ENCODE data around the gene COQ3. TPM values are rescaled to one million over a fixed set of nuclear protein-coding genes. Genes with fewer than 3 reads are reported as not detected.

COQ3 gene, protein sequence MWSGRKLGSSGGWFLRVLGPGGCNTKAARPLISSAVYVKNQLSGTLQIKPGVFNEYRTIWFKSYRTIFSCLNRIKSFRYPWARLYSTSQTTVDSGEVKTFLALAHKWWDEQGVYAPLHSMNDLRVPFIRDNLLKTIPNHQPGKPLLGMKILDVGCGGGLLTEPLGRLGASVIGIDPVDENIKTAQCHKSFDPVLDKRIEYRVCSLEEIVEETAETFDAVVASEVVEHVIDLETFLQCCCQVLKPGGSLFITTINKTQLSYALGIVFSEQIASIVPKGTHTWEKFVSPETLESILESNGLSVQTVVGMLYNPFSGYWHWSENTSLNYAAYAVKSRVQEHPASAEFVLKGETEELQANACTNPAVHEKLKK
- total RNA-seq: 10 to 100 TPM in 1 of 2 donors, 1 to 10 TPM in 1; 8.3 to 11.6 TPM
- long read RNA-seq, transcript COQ3-201 (7 exons, 1,335 nt): major isoform, 20 of 25 reads
- long read RNA-seq, partial matches to known transcripts: 0 of 25 reads
- long read RNA-seq, other reads (novel, unspliced or antisense): 5 of 25 reads

DNA sequence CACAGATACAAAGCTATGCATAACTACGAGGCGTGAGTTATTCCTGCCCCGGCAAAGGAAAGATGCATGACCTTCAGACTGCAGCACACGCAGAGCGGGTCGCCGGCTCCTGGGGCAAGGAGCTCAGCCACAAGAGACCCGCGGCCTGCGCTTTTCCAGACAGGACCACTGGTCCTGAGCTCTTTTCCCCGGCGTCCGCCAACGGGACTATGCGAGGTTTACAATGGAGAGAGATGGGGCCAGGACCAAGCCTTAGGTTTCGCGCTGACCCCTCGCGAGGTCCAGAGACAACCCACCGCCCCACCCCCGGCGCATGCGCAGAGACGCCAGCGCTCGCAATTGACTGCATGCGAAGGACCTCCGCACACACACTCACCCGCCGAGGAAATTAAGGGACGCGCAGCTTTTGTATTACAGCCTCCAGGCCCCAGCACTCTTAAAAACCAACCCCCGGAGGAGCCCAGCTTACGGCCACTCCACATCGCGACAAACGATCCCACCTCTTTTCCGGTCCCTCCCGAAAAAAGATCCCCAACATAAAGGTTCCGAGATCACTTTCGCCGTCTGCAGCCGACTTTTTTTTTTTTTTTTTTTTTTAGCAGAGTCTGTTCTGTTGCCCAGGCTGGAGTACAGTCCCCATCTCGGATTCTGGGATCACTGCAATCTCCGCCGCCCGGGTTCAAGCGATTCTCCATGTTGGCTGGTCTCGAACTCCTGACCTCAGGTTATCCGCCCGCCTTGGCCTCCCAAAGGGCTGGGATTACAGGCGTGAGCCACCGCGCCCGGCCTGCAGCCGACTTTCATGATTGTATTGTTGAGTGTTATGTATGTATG, at the start of gene COQ3:
COQ3 (minus strand) TSS at position 498 of the 834 bp plus-strand sequence; CDS start at position 482, 16 bp downstream.
- ATAC-seq (peak; percentile 82), DNase-seq (peak; percentile 49 to 76)
- intact Hi-C loops (cut with DNase I, micrococcal nuclease): no loop called here

DNA sequence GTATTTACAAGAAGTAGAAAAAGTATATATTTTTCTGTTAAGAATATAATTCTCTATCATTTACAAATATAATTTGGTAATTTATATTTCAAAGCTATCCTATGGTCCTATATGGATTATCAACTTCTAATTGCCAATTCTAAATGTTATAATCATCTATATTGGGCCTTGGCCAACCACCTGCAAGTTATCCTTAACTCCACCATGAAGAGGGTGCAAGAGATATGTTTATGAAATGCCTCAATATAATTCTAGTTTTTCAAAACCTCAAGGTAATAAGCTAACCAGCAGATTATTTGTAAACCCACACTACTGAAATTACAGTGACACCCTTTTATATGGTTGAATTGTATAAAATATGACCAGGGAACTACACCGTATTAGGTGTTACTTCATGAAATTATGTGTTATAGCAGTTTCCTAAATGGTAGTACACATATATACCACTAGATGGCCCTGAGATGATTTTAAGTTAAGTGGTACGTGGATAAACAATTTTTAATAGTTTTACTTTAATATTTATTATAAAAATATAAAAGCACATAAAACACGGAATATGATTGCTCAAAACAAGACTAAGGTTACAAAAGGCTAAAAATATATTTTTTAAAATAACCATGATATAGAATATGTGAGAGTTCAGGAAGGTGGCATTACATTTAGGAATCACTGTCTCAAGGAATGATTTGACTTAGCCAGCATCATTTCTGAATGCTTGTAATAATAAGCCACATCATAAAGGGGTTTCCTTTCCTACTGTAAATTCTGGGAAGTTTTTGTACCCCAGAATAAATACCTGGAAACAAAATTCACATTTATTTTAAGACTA, 40.9 kb upstream of the COQ3 start:
- intact Hi-C loops (cut with DNase I, micrococcal nuclease): no loop called here
- ATAC-seq (peak; percentile 57), DNase-seq (no peak)

- intact Hi-C loops (cut with DNase I, micrococcal nuclease): no loop called here
Measured at GRCh38 chr6:99432877-99433276, 38.9 kb upstream of the COQ3 start.

DNA sequence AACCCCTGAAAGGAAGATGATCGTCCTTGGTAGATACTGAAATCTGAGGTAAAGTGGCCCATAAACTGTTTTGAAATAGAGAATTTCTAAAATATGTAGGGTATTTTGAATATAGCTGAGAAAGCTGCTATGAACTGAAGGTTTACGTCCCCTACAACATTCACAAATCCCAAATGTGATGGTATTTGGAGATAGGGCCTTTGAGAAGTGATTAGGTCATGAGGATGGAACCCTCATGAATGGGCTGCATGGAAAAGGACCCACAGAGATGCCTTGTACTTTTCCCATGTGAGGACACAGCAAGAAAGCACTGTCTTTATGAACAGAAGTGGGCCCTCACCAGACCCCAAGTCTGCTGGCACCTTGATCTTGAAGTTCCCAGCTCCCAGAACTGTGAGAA, 37.9 kb upstream of the COQ3 start:
- intact Hi-C loops (cut with DNase I, micrococcal nuclease): no loop called here
- ATAC-seq (no peak), DNase-seq (no peak)

More at GRCh38 chr6:99432877-99433276, 38.9 kb upstream of the COQ3 start:
- ATAC-seq (no peak), DNase-seq (no peak)

DNA sequence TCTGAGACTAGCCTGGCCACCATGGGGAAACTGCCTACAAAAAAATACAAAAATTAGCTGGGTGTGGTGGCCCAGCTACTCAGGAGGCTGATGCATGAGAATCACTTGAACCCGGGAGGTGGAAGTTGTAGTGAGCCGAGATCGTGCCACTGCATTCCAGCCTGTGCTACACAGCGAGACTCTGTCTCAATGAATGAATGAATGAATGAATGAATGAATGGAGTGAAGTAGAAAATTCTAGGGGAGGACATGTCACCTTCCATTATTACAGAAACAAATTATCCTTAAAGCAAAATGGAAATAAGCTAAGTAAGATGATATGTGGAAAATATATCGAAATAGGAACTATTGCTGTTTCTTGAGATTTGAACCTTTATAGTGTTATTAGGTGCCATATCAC, 34.0 kb upstream of the COQ3 start:
- ATAC-seq: no peak
- intact Hi-C loops (cut with DNase I, micrococcal nuclease): no loop called here
- DNase-seq: no peak

DNA sequence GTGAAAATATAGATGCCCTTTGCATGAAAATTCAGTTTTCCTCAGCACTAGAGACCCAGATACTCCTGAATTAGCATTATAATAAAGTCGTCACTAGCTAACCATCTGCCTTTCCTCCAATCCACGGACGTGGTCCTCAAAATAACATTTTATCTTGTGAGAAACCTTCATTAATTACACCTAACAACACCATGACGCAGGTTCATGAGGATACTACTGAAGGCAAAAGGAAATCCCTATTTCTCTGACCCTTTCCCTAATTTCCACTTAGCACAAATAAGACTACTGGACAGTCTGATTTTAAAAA, 32.4 kb upstream of the COQ3 start:
- ATAC-seq (no peak), DNase-seq (no peak)

DNA sequence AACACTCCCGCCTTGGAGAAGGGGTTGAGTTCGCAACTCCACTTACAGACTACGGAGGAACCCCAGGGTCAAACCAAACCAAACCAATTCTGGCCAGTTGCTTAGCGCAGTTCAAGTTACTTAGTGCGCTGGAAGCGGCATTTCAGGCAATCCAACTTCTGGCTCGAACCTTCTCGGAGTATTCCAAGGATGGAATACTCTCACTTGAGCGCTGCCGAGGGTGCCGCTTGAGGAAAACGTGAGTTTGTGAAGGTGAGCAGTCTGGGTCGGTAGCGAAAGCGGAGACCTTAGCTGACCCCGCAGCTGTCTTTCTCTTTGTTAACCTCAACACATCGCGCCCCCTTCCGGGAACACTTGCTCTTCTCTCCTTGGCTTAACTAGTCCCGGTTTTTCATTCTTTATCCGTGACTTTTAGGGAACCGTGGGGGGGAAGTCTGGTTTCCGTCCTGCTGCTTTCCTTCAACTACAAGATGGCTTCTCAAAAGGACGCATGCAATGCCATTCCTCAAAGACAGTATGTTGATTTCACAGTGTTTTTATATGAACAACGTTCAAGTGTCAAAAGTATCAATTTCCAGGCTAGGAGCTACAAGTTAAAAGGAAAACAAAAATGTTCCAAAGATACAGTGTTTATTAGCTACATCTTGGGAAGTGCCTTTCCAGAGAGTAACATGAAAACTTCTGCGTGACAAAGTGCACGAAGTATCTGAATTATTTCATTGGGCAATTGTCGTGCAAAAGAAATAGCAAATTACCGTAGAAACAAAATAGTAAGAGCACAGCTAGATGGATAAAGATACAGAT, 31.9 kb upstream of the COQ3 start:
- ATAC-seq: peak; percentile 76
- intact Hi-C loops (cut with DNase I, micrococcal nuclease): no loop called here
- peak; percentile 92 to 95 for DNase-seq

More for the DNA sequence above, 32.4 kb upstream of the COQ3 start:
- intact Hi-C loops (cut with DNase I, micrococcal nuclease): no loop called here

DNA sequence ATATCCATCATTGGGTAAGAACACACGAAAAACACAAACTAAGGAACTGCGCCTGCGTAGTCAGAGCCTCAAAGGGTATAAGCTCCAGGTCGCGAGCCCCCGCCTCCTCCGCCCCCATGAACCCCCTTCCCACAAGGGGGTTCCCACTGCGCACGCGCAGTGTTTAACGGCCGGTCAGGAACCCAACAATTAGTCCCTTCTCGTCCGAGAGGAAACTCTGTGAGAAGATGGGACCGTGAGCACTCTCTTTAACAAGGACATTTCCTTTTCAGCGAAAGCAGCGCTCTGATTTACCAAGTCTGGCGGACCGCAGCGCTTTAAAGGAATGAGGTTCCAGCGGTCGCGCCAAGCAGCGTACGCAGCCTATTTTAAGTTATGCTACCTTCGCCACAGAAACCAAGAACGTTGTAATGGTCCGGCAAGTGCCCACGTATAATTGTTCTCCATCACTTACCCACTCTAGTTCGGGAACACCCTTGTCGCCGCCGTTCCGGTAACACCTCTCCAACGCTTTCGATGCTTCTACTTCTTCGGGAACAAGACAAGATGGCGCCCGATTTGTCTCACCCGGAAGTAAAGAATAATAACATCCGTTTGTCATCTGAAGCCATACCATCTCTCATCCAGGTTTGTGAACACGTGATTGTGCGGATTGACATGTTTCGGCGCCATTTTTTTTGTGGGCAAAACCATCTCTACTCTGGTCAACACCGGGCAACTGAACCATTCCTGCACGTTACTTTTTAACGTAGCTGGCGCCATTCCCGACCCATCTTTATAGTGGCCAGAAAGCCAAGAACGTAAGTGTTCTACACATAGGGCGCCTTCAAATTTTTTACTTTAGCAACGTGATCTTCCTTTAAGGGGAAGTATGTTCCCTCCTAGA, 31.0 kb upstream of the COQ3 start, which contains the start of gene PNISR:
PNISR (minus strand) TSS at position 548 of the 886 bp plus-strand sequence. CDS start 10,649 bp downstream, outside the sequence.
- intact Hi-C loops (cut with DNase I, micrococcal nuclease): no loop called here
- peak; percentile 87 to 93 for DNase-seq
- peak; percentile 94 for ATAC-seq

DNA sequence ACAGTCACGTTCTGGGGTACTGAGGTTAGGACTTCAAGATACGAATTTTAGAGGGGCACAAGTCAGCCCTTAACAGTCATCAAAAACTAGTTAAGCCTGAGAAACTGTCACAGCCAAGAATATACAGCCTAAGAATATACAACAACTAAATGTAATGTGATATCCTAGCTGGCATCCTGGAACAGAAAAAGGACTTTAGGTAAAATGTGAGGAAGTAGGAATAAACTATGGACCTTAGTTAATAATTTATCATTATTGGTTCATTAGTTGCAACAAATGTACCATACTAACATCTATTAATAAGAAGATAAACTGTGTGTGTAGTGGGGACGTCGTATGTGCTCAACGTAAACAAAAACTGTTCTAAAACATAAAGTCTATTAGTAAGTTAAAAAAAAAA, 30.0 kb upstream of the COQ3 start:
- ATAC-seq: no peak
- intact Hi-C loops (cut with DNase I, micrococcal nuclease): no loop called here

GRCh38 chr6:99422912-99423311, 28.9 kb upstream of the COQ3 start:
- intact Hi-C loops (cut with DNase I, micrococcal nuclease): no loop called here
- DNase-seq (no peak), ATAC-seq (no peak)

More for the DNA sequence above, 30.0 kb upstream of the COQ3 start:
- no peak for DNase-seq

DNA sequence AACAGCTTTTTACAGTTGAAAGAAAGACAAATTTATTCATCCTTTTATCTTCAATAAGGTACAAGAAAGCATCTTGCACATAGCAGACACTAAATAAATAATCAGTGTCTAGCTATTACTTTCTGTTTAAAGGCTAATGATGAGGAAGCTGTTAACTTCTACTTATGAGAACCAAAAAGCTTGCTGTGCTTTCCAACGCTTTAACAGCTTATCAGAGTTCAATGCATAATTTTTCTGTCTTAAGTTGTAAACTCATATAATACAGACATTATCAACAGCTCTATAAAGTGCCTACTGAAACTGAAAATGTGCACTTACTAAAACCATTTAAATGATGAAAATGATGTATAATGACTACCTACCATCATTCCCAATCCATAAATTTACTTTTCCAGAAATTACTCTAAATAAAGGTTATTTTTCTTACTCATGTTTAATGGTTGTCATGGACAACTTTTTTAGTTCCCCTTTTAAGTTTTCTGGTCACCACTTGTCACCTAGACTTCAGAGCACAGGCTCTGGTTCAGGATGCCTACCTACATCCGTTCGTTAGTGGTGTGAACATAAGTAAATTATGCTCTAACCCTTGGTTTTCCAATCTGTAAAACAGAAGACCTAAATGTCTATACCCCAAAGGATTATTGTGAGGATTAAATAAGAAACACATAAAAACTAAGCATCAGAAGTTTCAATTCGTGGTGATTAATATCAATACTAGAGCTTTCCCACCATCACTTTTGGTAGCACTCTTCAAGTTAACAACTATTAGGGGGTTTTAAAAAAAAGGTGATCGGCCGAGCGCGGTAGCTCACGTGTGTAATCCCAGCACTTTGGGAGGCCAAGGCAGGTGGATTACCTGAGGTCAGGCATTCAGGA, 23.1 kb upstream of the COQ3 start:
- intact Hi-C loops (cut with DNase I, micrococcal nuclease): no loop called here
- ATAC-seq (no peak), DNase-seq (no peak)

DNA sequence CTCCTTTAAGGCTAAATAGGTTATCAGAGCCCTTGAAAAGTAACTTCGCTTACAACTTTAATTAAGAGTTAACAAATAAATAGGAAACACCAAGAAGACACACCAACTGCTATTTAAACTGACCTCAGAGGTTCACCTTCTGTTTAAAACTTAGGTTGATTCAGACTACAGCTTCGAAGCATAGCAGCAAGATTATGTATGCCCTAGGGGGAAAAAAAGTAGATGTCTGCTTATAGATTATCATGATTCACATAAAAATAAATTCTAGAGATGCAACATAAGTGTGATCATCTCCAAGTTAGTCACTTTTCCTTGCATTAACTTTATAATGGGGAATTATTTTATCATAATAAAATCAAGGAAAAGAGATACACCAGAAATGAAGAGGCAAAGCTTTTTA, 22.2 kb upstream of the COQ3 start:
- intact Hi-C loops (cut with DNase I, micrococcal nuclease): no loop called here
- DNase-seq: no peak
- ATAC-seq: no peak

- ATAC-seq (no peak), DNase-seq (no peak)
- intact Hi-C loops (cut with DNase I, micrococcal nuclease): no loop called here
Measured at GRCh38 chr6:99415446-99415845, 21.5 kb upstream of the COQ3 start.

DNA sequence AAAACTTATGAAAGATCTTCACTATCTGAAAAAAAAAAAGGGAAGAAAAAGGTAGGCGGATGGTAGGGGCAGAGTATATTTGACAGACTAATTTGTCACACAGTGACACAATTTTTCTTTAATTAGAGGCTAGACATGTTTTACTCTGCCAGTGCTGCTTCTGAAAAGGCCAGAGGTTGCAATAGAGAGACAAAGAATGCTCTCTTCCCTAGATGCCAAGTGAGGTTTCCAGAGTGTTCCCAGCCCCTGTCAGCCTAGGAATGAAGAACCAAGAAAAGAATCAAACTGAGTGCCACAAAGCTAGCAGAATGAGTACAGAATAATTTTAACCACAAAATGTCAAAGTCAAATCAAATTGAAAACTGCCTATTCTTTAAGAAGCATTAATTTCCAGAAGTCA, 18.1 kb upstream of the COQ3 start:
- ATAC-seq (no peak), DNase-seq (no peak)
- intact Hi-C loops (cut with DNase I, micrococcal nuclease): no loop called here

DNA sequence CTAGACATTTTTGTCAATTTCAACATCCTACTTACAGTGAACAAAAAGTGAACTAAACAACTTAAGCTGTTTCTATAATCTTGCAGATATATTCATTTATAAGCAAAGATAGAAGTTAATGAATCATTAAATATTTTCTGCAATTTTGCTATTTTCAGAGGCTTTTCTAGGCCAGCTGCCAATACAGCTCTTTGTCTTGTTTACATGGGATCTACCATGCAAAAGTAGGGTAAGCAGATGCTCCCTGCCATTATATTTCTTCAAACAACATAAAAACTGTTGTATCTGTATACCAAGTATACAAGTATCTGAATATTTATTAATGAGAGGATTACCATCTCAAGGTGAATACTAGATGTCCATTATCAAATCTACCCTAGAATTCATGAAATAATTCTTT, 15.7 kb upstream of the COQ3 start:
- intact Hi-C loops (cut with DNase I, micrococcal nuclease): no loop called here

GRCh38 chr6:99407076-99407475, 13.1 kb upstream of the COQ3 start:
- ATAC-seq: no peak
- intact Hi-C loops (cut with DNase I, micrococcal nuclease): no loop called here
- no peak for DNase-seq

More for the DNA sequence above, 15.7 kb upstream of the COQ3 start:
- no peak for DNase-seq
- no peak for ATAC-seq

All from left colon (tissue), 2 donors.